K562 treated with DMSO at 1 percent for 4 hours (cell line): ENCODE data around the gene CASD1. TPM values are rescaled to one million over a fixed set of nuclear protein-coding genes. Genes with fewer than 3 reads are reported as not detected.

Experiments
- total RNA-seq: library from RNA; unstranded; fragments of 300-600 nt; gene quantifications from 2 replicates; pipeline ENCODE4 v1.2.3, GENCODE V29; 2022; ENCODE audit not compliant: insufficient read depth

The CASD1 gene
- total RNA-seq = 4.1 and 5.3 TPM in 2 replicates

GRCh38 chr7:94509264-94509886, at the start of gene CASD1:
CASD1 (plus strand) TSS chr7:94509809; CDS start chr7:94510085, 276 bp downstream.

Other genes starting within 250 kb of the CASD1 start
- gene COL1A2, start 114.9 kb upstream of the CASD1 start, total RNA-seq = 0.80 and 2.3 TPM in 2 replicates
- gene SGCE, start 146.3 kb downstream of the CASD1 start, total RNA-seq = not detected in 2 replicates